MM.1S (cell line): Measurements from ENCODE around the gene HSPA1L.

Source experiments
- CTCF ChIP-seq: fragments of 300-600 bp; sonication (generic); IDR thresholded peaks from 2 replicates; pipeline ENCODE4 v1.5.1; 2016; ENCODE audit warnings: antibody characterized with exemption, low read length, mixed read lengths
- EZH2 ChIP-seq: fragments of 300-600 bp; sonication (generic); optimal IDR thresholded peaks from 2 replicates; pipeline ENCODE3; 2017; ENCODE audit warnings: low read depth, mild to moderate bottlenecking, antibody characterized with exemption, low read length, mixed read lengths
- EZH2phosphoT487 ChIP-seq: fragments of 300-600 bp; sonication (generic); IDR thresholded peaks from 2 replicates; pipeline ENCODE4 v1.6.1; 2018; ENCODE audit warnings: antibody characterized with exemption, low read length

GRCh38 chr6:31771992-31772358 lies 43.1 kb downstream of the HSPA1L start:
- TF ChIP-seq CTCF: no peak
- TF ChIP-seq EZH2phosphoT487: no peak
- no peak for TF ChIP-seq EZH2
